Measurements from ENCODE around the gene GPC5. TPM values are rescaled to one million over a fixed set of nuclear protein-coding genes. Genes with fewer than 3 reads are reported as not detected.

Gene GPC5
- total RNA-seq, 1 donor from 2014 or later, result 8.7 TPM

DNA sequence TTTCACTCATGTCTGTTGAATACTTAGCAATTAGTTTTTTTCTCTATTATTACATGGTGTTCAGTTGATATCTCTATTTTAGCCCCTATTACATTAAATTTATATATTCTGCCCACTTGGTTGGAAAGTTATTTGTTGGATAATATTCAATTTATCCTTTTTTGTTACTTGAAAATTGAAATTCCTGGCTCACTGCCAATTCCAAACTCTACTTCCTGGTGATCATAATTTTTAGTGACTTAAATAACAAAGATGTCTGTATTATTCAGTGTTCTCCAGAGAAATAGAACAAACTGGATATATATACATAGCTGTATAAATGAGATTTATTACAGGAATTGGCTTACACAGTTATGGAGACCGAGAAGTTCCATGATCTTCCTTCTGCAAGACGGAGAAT lies 93.6 kb downstream of the GPC5 start:
- intact Hi-C loops (cut with DNase I), result no loop called here
- no peak overlapping the region for H3K4me3 ChIP-seq
- no peak overlapping the region for H3K27ac ChIP-seq
- no peaks in the 10 kb centered on the region for H3K27me3 ChIP-seq (ENCODE audit: low read depth)
- no peaks in the 10 kb centered on the region for H3K4me1 ChIP-seq
- DNase-seq (no peak), ATAC-seq (no peak)
- no peaks in the 10 kb centered on the region for H3K36me3 ChIP-seq
- H3K9me3 ChIP-seq, result no peaks in the 10 kb centered on the region
- TF ChIP-seq, protein P1, sequence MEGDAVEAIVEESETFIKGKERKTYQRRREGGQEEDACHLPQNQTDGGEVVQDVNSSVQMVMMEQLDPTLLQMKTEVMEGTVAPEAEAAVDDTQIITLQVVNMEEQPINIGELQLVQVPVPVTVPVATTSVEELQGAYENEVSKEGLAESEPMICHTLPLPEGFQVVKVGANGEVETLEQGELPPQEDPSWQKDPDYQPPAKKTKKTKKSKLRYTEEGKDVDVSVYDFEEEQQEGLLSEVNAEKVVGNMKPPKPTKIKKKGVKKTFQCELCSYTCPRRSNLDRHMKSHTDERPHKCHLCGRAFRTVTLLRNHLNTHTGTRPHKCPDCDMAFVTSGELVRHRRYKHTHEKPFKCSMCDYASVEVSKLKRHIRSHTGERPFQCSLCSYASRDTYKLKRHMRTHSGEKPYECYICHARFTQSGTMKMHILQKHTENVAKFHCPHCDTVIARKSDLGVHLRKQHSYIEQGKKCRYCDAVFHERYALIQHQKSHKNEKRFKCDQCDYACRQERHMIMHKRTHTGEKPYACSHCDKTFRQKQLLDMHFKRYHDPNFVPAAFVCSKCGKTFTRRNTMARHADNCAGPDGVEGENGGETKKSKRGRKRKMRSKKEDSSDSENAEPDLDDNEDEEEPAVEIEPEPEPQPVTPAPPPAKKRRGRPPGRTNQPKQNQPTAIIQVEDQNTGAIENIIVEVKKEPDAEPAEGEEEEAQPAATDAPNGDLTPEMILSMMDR (IDR thresholded peaks at IDR 0.05), result no peak

DNA sequence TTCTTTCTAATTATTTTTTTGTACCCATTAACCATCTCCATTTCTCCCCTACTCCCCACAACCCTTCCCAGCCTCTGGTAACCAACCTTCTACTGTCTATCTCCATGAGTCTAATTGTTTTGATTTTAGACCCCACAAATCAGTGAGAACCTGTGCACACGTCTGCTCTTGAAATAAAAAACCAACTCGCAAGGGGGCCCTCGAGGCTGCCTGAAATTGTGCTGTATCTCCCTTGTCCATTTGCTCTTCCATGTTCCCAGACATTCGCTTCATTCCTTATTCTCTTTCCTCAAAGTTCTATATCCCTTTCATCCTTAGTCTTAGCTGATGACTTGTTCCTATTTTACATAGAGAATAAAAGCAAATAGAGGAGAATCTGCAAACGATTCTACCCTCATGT lies 95.0 kb downstream of the GPC5 start:
- Histone ChIP-seq H3K27ac (no peak overlapping the region), H3K36me3 (no peaks in the 10 kb centered on the region), H3K27me3 (ENCODE audit: low read depth) (no peaks in the 10 kb centered on the region), H3K4me1 (no peaks in the 10 kb centered on the region), H3K4me3 (no peak overlapping the region), H3K9me3 (no peaks in the 10 kb centered on the region)
- no peak for DNase-seq
- intact Hi-C loops (cut with DNase I), result no loop called here
- ATAC-seq, result no peak
- TF ChIP-seq, protein P1 (IDR thresholded peaks at IDR 0.05), result no peak

DNA sequence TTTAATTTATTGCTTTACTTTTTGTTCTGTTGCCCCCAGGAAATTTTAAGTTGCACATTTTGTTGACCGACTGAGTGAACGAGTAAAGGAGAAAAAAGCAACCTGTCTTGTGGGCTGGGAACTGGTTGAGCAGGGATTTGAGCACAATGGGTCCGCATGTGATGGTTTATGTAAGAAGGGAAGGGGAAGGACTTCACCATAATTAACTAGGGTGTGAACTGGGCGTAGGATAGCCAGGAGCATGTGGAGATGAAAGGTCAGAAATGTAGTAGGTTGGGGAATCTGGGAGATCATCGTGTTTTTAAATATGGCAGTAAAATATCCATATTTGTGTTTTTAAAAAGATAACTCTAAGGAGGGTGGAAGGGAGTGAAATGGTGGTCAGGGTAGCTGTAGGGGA lies 99.9 kb downstream of the GPC5 start:
- H3K27ac ChIP-seq, result no peak overlapping the region
- no peaks in the 10 kb centered on the region for H3K36me3 ChIP-seq
- no peaks in the 10 kb centered on the region for H3K4me1 ChIP-seq
- H3K4me3 ChIP-seq, result no peak overlapping the region
- ATAC-seq, result no peak
- TF ChIP-seq, protein P1 (IDR thresholded peaks at IDR 0.05), result no peak
- DNase-seq, result no peak
- no peaks in the 10 kb centered on the region for H3K9me3 ChIP-seq
- no peaks in the 10 kb centered on the region for H3K27me3 ChIP-seq (ENCODE audit: low read depth)
- intact Hi-C loops (cut with DNase I), result no loop called here

DNA sequence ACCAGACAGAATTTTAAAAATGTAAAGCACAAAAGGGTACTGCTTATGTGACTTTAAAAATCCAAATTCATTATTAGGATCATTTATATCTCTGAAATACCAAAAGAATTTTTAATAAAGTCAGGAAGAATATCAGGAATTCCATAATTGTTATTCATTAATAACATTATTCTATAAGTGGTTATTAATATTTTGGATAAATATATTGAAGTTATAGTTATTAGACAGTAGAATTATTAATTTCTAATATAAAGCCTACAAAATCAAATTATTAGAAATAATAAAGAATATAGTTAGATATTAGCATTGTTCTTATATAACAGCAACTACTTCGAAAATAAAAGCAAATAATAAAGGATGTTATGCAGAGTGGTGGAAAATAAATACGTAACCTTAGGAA lies 105.8 kb downstream of the GPC5 start:
- Histone ChIP-seq H3K27ac (no peak overlapping the region), H3K4me1 (no peaks in the 10 kb centered on the region), H3K9me3 (no peaks in the 10 kb centered on the region), H3K36me3 (no peaks in the 10 kb centered on the region), H3K27me3 (ENCODE audit: low read depth) (no peaks in the 10 kb centered on the region), H3K4me3 (no peak overlapping the region)
- no peak for ATAC-seq
- TF ChIP-seq, protein P1 (IDR thresholded peaks at IDR 0.05), result no peak
- intact Hi-C loops (cut with DNase I), result no loop called here
- DNase-seq, result no peak

DNA sequence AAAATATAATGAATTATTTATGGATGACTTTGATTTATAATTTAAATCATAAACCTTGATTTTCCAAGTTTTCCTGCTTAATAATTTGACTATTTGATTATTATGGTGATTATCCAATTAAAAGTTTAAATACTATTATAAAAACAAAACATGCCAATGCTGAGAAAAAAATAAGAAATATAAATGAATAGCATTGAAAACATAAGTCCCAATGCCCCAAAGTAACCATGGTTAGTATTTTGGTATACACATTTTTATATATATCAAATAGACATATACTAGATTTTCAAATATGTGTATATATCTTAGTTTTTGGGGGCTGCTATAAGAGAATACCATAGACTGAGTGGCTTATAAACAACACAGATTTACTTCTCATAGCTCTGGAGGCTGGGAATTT lies 108.3 kb downstream of the GPC5 start:
- H3K27me3 ChIP-seq (ENCODE audit: low read depth), result no peaks in the 10 kb centered on the region
- H3K9me3 ChIP-seq, result no peaks in the 10 kb centered on the region
- H3K4me3 ChIP-seq, result no peak overlapping the region
- no peak for ATAC-seq
- no peak overlapping the region for H3K27ac ChIP-seq
- no peaks in the 10 kb centered on the region for H3K36me3 ChIP-seq
- no peaks in the 10 kb centered on the region for H3K4me1 ChIP-seq
- TF ChIP-seq, protein P1 (IDR thresholded peaks at IDR 0.05), result no peak
- intact Hi-C loops (cut with DNase I), result no loop called here
- no peak for DNase-seq

DNA sequence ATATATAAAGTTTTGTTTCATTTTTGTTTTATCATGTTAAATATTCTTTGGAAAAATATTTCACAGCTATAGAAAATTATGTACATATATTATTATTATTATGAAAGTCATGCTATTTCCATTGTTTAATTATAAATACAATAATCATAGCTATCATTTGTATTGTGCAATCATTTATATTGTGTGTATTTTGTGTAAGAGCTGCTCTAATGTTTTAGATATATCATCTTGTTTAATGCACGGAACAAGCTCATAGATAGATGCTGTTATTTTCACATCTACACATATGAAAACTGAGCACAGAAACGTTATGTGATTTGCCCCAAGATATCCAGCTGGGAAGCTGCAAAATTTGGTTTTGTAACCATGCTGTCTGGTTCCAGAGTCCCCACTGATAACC lies 111.6 kb downstream of the GPC5 start:
- DNase-seq (no peak), ATAC-seq (no peak)
- Histone ChIP-seq H3K27ac (no peak overlapping the region), H3K27me3 (ENCODE audit: low read depth) (no peaks in the 10 kb centered on the region), H3K36me3 (no peaks in the 10 kb centered on the region), H3K4me1 (no peaks in the 10 kb centered on the region), H3K9me3 (no peaks in the 10 kb centered on the region), H3K4me3 (no peak overlapping the region)
- intact Hi-C loops (cut with DNase I), result no loop called here
- TF ChIP-seq, protein P1 (IDR thresholded peaks at IDR 0.05), result no peak
